ENCODE measurements around the gene UTP4.

- TF ChIP-seq EZH2 (IDR thresholded peaks at IDR 0.05), result no peak
- no peak for TF ChIP-seq REST (IDR thresholded peaks at IDR 0.05; ENCODE audit: low read depth)
- TF ChIP-seq CTCF (IDR thresholded peaks at IDR 0.05 in 2 of 3, conservative IDR thresholded peaks at IDR 0.05 in 1 of 3; ENCODE audit: borderline replicate concordance in 1 of 3, insufficient read depth in 1 of 3, low read depth in 2 of 3, low read length in 2 of 3), result no peak
- no peak for TF ChIP-seq MAX (IDR thresholded peaks at IDR 0.05)
- no peak for TF ChIP-seq ATF3 (IDR thresholded peaks at IDR 0.05)
- no peak; the same call in 1 of the 2 replicates for TF ChIP-seq POLR2AphosphoS5 (IDR thresholded peaks at IDR 0.05; ENCODE audit: low read depth, low read length)
- TF ChIP-seq SP1 (IDR thresholded peaks at IDR 0.05; ENCODE audit: low read depth), result no peak
- no peak for TF ChIP-seq POLR2A (IDR thresholded peaks at IDR 0.05; ENCODE audit: borderline replicate concordance, extremely low read depth, insufficient read depth, insufficient read length)
- no peak for TF ChIP-seq ZNF274 (IDR thresholded peaks at IDR 0.05; ENCODE audit: low read depth, low read length)
- TF ChIP-seq TCF7L2 (IDR thresholded peaks at IDR 0.05; ENCODE audit: borderline replicate concordance, extremely low read depth, insufficient read depth, insufficient read length), result no peak
- no peak for TF ChIP-seq ZFX (IDR thresholded peaks at IDR 0.05)
These were observed 14.0 kb upstream of the UTP4 start for GRCh38 chr16:69118468-69118867.

Data from HCT116 (cell line).